ENCODE data around the gene ZBTB46.
A peak's percentile ranks its signal among the peaks of the same experiment; 100 is the strongest.

Gene ZBTB46

DNA sequence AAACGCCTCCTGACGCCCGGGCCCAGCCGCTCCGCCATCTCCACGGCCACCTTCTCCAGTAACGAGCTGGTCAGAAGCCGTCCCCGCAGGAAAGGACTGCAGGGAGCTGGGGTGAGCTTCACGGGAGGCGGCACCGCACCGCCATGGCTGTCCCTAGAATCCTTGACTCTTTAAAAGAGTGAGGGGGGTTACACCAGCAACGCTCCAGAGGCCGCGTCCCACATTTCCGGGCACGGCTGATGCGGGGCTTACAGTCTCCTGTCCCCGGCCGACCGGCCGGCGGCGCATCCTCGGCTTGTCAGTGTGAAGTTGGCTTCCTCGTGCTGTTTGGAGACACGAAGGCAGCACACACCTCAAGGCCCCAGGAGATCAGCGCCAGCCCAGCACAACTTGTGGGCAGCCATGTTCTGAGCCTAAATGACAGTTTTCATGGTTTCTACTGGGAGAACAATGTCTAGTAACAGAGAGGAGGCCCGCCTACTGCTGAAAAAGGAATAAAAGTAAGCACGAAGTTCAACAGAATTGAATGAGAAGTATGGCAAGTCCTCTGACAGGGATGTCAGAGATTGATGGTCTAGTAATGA lies 61.1 kb downstream of the ZBTB46 start:
- ChIA-PET POLR2A (ENCODE audit: low non-redundant PET) (no interaction called here), CTCF (interaction anchor here (0.6 kb wide), 1 partner anchor 24 kb away, joined by 7 read pairs; no protein-coding TSS in a partner anchor)
- no peak for DNase-seq (ENCODE audit: low spot score)
- H3K27ac ChIP-seq = no peak overlapping the region
- TF ChIP-seq, protein P1, sequence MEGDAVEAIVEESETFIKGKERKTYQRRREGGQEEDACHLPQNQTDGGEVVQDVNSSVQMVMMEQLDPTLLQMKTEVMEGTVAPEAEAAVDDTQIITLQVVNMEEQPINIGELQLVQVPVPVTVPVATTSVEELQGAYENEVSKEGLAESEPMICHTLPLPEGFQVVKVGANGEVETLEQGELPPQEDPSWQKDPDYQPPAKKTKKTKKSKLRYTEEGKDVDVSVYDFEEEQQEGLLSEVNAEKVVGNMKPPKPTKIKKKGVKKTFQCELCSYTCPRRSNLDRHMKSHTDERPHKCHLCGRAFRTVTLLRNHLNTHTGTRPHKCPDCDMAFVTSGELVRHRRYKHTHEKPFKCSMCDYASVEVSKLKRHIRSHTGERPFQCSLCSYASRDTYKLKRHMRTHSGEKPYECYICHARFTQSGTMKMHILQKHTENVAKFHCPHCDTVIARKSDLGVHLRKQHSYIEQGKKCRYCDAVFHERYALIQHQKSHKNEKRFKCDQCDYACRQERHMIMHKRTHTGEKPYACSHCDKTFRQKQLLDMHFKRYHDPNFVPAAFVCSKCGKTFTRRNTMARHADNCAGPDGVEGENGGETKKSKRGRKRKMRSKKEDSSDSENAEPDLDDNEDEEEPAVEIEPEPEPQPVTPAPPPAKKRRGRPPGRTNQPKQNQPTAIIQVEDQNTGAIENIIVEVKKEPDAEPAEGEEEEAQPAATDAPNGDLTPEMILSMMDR (conservative IDR thresholded peaks at IDR 0.05; ENCODE audit: low read depth) = no peak

DNA sequence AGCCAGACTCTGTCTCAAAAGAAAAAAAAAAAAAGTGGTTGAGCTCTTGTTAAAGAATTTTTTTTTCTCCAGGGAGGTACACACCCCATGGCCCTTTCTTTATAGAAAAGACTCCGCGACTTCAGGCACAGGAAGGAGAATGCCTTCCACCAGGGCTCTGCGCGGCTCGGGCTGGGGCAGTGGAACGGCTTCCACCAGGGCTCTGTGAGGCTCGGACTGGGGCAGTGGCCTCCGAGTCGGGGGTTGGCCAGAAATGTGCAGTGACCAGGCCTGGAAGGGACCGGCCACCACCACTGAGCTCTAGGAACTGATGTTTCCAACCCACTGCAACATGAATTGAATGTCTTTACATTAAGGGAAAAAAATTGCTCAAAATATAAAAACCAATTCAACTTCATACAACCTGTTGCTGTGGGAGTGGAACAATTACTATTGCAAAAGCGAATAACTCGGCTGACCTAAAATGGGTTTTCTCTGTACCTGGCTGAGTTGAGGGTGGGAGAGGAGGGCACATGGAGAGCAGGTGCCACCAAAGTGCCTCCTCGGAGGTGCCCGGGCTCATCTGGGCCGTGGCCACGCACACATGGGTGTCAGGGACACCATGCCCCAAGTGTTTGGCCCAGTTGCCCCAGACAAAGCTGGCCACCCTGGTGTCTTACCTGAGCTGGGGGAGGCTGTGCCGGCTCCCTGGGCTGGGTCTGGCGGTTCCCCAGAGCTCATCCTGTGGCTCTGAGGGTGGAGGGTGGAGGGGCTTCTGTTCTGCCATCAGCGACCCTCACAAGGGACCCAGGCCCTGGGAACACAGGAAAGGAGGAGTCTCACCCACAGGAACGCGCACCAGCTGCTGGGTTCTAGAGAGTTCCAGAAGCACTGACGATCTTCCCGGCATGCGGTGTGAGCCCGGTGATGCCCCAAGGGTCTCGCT lies 62.2 kb downstream of the ZBTB46 start:
- POLR2A ChIA-PET (ENCODE audit: low non-redundant PET) = interaction anchor here (0.6 kb wide), 1 partner anchor 218 kb away, joined by 7 read pairs; no protein-coding TSS in a partner anchor
- CTCF ChIA-PET = interaction anchor here (0.6 kb wide), 2 partner anchors 25 to 1531 kb away, joined by 3 to 7 read pairs; no protein-coding TSS in a partner anchor
- DNase-seq (ENCODE audit: low spot score) = no peak
- H3K27ac ChIP-seq = no peak overlapping the region
- TF ChIP-seq, protein P1 (conservative IDR thresholded peaks at IDR 0.05; ENCODE audit: low read depth) = no peak

DNA sequence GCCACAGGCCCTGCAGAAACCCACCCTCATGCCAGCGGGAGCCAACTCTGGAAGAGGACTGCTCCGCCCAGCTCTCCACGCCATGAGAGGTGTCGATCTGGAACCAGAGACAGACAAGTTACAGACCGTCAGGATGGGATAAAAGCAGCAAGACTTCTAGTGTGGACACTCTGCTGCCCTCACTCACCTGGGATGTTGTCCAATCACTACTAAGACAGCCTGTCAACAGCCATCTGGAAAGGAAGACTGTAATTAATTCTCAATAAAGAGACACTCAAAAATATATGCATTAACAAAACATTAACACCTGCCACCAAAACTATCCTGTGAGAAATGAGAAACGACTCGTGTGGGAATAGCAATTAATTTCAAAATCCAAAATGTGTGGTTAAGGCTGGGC lies 63.2 kb downstream of the ZBTB46 start:
- POLR2A ChIA-PET (ENCODE audit: low non-redundant PET) = no interaction called here

DNA sequence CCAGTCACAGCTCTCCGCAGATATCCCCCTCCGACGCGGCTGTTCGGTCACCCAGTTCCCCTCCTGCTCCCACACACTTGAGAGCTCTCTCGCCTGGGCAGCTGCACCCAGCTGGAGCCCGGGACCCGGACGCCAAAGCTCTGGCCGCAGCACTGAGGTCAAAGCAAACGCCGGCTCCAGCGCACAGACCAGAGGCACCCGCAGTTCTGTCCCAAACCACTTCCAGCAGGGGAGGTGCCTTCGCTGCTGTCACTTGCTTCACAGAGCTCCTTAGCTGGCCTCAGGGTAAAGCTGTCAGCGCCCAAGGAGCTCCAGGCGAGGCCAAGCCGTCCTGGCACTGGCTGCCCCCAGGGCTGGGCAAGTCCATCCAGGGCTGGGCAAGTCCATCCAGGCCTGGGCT lies 63.6 kb downstream of the ZBTB46 start:
- TF ChIP-seq, protein P1 (conservative IDR thresholded peaks at IDR 0.05; ENCODE audit: low read depth) = no peak

More for the DNA sequence above, 63.2 kb downstream of the ZBTB46 start:
- H3K27ac ChIP-seq = peak overlapping the region; percentile 1; the same call in 1 of the 2 replicates
- CTCF ChIA-PET = interaction anchor here (0.7 to 1.4 kb wide), 3 partner anchors 18 to 28 kb away, joined by 3 to 8 read pairs (median 4); no protein-coding TSS in a partner anchor
- no peak for DNase-seq (ENCODE audit: low spot score)
- TF ChIP-seq, protein P1 (conservative IDR thresholded peaks at IDR 0.05; ENCODE audit: low read depth) = no peak

DNA sequence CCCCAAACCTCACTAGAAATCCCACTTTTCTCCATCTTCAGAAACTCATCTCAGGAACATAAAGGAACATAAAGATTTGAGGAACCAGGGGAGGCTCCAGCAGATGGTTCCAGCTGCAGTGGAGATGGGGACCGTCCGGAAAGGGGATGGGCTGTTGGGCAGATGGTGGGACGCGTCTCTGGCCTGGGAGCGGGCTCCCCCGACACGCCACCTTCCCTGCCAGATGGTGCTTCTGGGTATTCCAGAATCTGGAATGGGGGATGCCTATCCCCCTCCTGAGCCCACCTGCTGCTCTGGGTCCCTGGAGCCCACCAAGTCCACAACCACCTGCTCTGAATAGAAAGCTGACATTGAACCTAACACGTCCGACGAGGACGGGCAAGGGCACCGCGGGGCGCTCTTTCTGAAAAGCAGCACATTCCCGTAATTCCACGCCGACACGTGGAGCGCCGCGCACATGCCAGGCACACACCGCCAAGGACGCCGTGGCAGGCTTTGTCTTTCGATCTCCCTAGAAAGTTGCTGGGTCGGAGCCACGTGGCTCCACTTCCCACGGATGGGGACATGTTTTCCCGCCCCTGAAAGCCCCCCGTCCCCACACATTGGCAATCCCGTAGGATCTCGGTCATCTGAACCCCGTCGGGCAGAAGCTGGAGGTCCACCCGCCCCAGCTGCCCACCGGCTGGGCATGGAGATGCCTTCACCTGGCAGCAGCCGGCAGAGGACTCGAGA lies 64.2 kb downstream of the ZBTB46 start:
- POLR2A ChIA-PET (ENCODE audit: low non-redundant PET) = interaction anchor here (0.5 to 0.6 kb wide), 3 partner anchors 26 to 98 kb away, joined by 3 to 4 read pairs (median 3); partner anchors contain the start of gene TPD52L2
- TF ChIP-seq, protein P1 (conservative IDR thresholded peaks at IDR 0.05; ENCODE audit: low read depth) = no peak
- DNase-seq (ENCODE audit: low spot score) = no peak
- H3K27ac ChIP-seq = no peak overlapping the region
- CTCF ChIA-PET = interaction anchor here (0.6 to 1.4 kb wide), 4 partner anchors 14 to 29 kb away, joined by 3 to 8 read pairs (median 4); no protein-coding TSS in a partner anchor

More for the DNA sequence above, 63.6 kb downstream of the ZBTB46 start:
- ChIA-PET CTCF (interaction anchor here (0.7 to 1.4 kb wide), 3 partner anchors 19 to 29 kb away, joined by 3 to 8 read pairs (median 4); no protein-coding TSS in a partner anchor), POLR2A (ENCODE audit: low non-redundant PET) (no interaction called here)
- H3K27ac ChIP-seq = peak overlapping the region; percentile 1; the same call in 1 of the 2 replicates
- no peak for DNase-seq (ENCODE audit: low spot score)

DNA sequence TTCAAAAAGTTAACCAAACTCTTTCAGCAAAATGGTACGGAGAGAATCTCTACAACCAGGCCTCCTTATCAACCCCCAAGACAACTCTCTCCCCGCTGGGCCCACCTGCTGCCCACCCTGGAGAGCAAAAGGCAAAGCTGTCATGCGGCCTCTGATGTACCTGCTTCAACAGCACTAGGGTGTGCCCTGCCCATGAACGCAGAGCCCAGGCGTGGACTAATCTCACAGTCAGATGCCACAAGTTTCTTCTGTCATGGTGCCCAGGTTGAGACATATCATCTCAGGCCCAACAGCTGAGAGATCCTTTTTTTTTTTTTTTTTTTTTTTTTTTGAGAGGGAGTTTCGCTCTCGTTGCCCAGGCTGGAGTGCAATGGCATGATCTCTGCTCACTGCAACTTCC lies 65.2 kb downstream of the ZBTB46 start:
- TF ChIP-seq, protein P1 (conservative IDR thresholded peaks at IDR 0.05; ENCODE audit: low read depth) = no peak
- ChIA-PET POLR2A (ENCODE audit: low non-redundant PET) (no interaction called here), CTCF (no interaction called here)
- H3K27ac ChIP-seq = no peak overlapping the region
- DNase-seq (ENCODE audit: low spot score) = no peak

Data from RWPE1 (cell line).